A673 (cell line): Measurements from ENCODE around the gene BCL3.

Source experiments
- EZH2 ChIP-seq: fragments of 200-600 bp; sonication (generic); IDR thresholded peaks from 2 replicates; pipeline ENCODE4 v1.6.1; 2017; ENCODE audit warnings: borderline replicate concordance, low read depth, mild to moderate bottlenecking, mixed read lengths, antibody characterized with exemption, low read length; ENCODE audit not compliant: poor library complexity, severe bottlenecking
- TF ChIP-seq, protein P1 (sequence below): fragments of 300-800, 200-600 bp; sonication (generic); conservative IDR thresholded peaks from 2 replicates; pipeline ENCODE4 v1.5.1; 2017; ENCODE audit warnings: low read depth, mild to moderate bottlenecking, antibody characterized with exemption, low read length, moderate library complexity, mixed read lengths

DNA sequence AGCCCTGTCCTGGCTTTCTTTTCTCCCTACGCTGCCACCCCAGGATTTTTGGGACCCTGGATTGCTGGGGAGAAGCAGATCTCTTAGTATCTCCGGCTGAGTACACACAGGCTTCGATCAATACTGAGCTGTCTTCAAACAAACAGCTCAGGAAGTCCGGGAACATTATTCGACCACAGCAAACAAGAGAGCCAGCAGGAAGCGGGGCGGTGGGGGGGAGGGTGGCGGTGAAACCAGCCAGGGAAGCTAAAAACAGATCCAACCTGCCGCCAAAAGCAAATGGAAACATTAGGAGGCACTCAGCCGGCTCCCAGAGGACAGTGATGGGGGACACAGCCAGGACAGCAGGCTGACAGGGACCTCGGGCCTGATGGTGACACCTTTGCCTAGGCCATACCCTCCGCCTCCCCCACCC lies 48.2 kb downstream of the BCL3 start:
- TF ChIP-seq, protein P1, sequence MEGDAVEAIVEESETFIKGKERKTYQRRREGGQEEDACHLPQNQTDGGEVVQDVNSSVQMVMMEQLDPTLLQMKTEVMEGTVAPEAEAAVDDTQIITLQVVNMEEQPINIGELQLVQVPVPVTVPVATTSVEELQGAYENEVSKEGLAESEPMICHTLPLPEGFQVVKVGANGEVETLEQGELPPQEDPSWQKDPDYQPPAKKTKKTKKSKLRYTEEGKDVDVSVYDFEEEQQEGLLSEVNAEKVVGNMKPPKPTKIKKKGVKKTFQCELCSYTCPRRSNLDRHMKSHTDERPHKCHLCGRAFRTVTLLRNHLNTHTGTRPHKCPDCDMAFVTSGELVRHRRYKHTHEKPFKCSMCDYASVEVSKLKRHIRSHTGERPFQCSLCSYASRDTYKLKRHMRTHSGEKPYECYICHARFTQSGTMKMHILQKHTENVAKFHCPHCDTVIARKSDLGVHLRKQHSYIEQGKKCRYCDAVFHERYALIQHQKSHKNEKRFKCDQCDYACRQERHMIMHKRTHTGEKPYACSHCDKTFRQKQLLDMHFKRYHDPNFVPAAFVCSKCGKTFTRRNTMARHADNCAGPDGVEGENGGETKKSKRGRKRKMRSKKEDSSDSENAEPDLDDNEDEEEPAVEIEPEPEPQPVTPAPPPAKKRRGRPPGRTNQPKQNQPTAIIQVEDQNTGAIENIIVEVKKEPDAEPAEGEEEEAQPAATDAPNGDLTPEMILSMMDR: no peak
- TF ChIP-seq EZH2: no peak
